Lower leg skin (tissue), 4 donors: ENCODE results near the gene KRTAP5-7. TPM values are rescaled to one million over a fixed set of nuclear protein-coding genes. Genes with fewer than 3 reads are reported as not detected.
"Not testable (repeated sequence)": the region's sequence is repeated elsewhere in the genome, so short reads cannot be mapped to it uniquely, and the experiment has no call there.

Experiments used
- DNase-seq, 2 donors: peaks; one replicate each; pipeline ENCODE4 v3.0.0-alpha.2; 2019; ENCODE audit warnings: low spot score in 2 of 2
- H3K4me3 ChIP-seq: fragments of 200-600 bp; sonication (generic); 2 replicates; pipeline ENCODE4 v1.5.1; 2017; ENCODE audit warnings: mild to moderate bottlenecking, low read depth; ENCODE audit not compliant: poor library complexity, severe bottlenecking
- CTCF ChIP-seq, 3 donors: fragments of 450-650 bp; IDR thresholded peaks; one replicate each; pipeline ENCODE4 v1.5.1; 2016; ENCODE audit warnings: antibody characterized with exemption in 3 of 3, mild to moderate bottlenecking in 3 of 3, moderate library complexity in 2 of 3
- POLR2A ChIP-seq, 2 donors: fragments of 450-650 bp; IDR thresholded peaks; one replicate each; pipeline ENCODE4 v1.6.1; 2016 to 2017; ENCODE audit warnings: antibody characterized with exemption in 2 of 2, mild to moderate bottlenecking in 1 of 2, moderate library complexity in 1 of 2
- WGBS, 2 donors: methylation state at CpG; one replicate each; pipeline ENCODE4 v1.1.5; 2018; 5-methylcytosine and 5-hydroxymethylcytosine counted together
- intact Hi-C: fragments of 100-400 bp; cut with DNase I; formaldehyde crosslinking; loops from one replicate; pipeline ENCODE4 v1.15.0; 2023; ENCODE audit warnings: low total_unique reads
- total RNA-seq, 4 donors: library from RNA; depleted of rRNA; stranded (reverse); fragments of >200 nt; gene quantifications; one replicate each; pipeline ENCODE4 v1.1.0, GENCODE V29; 2016

Gene KRTAP5-7
- total RNA-seq, 4 donors from 2014 or later: 5.4 TPM; not detected in 3

- no peak for TF ChIP-seq CTCF (IDR thresholded peaks at IDR 0.05)
- no peak for TF ChIP-seq POLR2A (IDR thresholded peaks at IDR 0.05)
- WGBS, 2 donors: 88 to 92% methylated on average over 11 of the region's 11 CpGs
- intact Hi-C loops: no loop called here
- DNase-seq: no peak
- H3K4me3 ChIP-seq: no peak overlapping the region
Observed at GRCh38 chr11:71539017-71539416, 11.9 kb downstream of the KRTAP5-7 start.

GRCh38 chr11:71539971-71540370 lies 12.9 kb downstream of the KRTAP5-7 start:
- intact Hi-C loops: not testable (repeated sequence)

GRCh38 chr11:71540521-71541304 lies 13.6 kb downstream of the KRTAP5-7 start:
- intact Hi-C loops, DNase-seq: not testable (repeated sequence)
- 88 to 90% methylated on average over 9 of the region's 9 CpGs for WGBS, 2 donors

More at GRCh38 chr11:71539971-71540370, 12.9 kb downstream of the KRTAP5-7 start:
- not testable (repeated sequence) for H3K4me3 ChIP-seq, DNase-seq
- 92 to 97% methylated on average over 11 of the region's 11 CpGs for WGBS, 2 donors

GRCh38 chr11:71542382-71542781 lies 15.3 kb downstream of the KRTAP5-7 start:
- TF ChIP-seq CTCF (IDR thresholded peaks at IDR 0.05) (no peak), POLR2A (IDR thresholded peaks at IDR 0.05) (no peak)
- no peak overlapping the region for H3K4me3 ChIP-seq
- no peak for DNase-seq
- WGBS, 2 donors: 74 to 83% methylated on average over 7 of the region's 7 CpGs
- intact Hi-C loops: no loop called here

More at GRCh38 chr11:71540521-71541304, 13.6 kb downstream of the KRTAP5-7 start:
- not testable (repeated sequence) for H3K4me3 ChIP-seq

- 73 to 84% methylated on average over 15 of the region's 15 CpGs for WGBS, 2 donors
- H3K4me3 ChIP-seq: no peak overlapping the region
- no peak for TF ChIP-seq POLR2A (IDR thresholded peaks at IDR 0.05)
- no peak for TF ChIP-seq CTCF (IDR thresholded peaks at IDR 0.05)
- intact Hi-C loops: no loop called here
- DNase-seq: no peak
Observed at GRCh38 chr11:71542879-71543777, 16.1 kb downstream of the KRTAP5-7 start.

- 44 to 53% methylated on average over 8 of the region's 8 CpGs for WGBS, 2 donors
- intact Hi-C loops: no loop called here
- no peak for DNase-seq
- H3K4me3 ChIP-seq: no peak overlapping the region
- TF ChIP-seq POLR2A (IDR thresholded peaks at IDR 0.05) (no peak), CTCF (IDR thresholded peaks at IDR 0.05) (no peak)
Observed at GRCh38 chr11:71543866-71544265, 16.8 kb downstream of the KRTAP5-7 start.
